B cell (primary cell): ENCODE measurements around the gene PTGES3L.

Experiments used
- CTCF ChIP-seq: fragments of 200-600 bp; IDR thresholded peaks from one replicate; pipeline ENCODE4 v1.8.0; 2022; ENCODE audit warnings: antibody characterized with exemption, mild to moderate bottlenecking
- EZH2 ChIP-seq: IDR thresholded peaks from 2 replicates; pipeline ENCODE4 v1.6.1; 2012; ENCODE audit warnings: borderline replicate concordance, low read depth, mild to moderate bottlenecking, moderate library complexity, low read length; ENCODE audit not compliant: insufficient read depth, poor library complexity, severe bottlenecking

- TF ChIP-seq CTCF (peak; percentile 62), EZH2 (no peak)
Observed at GRCh38 chr17:43024407-43025289, 44.8 kb upstream of the PTGES3L start, which contains the start of gene RND2.
